ENCODE results near the gene CSMD2.
"Not testable (repeated sequence)": the region's sequence is repeated elsewhere in the genome, so short reads cannot be mapped to it uniquely, and the experiment has no call there.

DNA sequence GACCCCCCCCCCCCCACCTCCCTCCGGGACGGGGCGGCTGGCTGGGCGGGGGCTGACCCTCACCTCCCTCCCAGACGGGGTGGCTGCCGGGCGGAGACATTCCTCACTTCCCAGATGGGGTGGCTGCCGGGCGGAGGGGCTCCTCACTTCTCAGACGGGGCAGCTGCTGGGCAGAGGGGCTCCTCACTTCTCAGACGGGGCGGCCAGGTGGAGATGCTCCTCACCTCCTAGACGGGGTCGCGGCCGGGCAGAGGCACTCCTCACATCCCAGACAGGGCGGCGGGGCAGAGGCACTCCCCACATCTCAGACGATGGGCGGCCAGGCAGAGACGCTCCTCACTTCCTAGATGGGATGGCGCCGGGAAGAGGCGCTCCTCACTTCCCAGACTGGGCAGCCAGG lies 655.8 kb downstream of the CSMD2 start:
- TF ChIP-seq, protein P1, sequence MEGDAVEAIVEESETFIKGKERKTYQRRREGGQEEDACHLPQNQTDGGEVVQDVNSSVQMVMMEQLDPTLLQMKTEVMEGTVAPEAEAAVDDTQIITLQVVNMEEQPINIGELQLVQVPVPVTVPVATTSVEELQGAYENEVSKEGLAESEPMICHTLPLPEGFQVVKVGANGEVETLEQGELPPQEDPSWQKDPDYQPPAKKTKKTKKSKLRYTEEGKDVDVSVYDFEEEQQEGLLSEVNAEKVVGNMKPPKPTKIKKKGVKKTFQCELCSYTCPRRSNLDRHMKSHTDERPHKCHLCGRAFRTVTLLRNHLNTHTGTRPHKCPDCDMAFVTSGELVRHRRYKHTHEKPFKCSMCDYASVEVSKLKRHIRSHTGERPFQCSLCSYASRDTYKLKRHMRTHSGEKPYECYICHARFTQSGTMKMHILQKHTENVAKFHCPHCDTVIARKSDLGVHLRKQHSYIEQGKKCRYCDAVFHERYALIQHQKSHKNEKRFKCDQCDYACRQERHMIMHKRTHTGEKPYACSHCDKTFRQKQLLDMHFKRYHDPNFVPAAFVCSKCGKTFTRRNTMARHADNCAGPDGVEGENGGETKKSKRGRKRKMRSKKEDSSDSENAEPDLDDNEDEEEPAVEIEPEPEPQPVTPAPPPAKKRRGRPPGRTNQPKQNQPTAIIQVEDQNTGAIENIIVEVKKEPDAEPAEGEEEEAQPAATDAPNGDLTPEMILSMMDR (conservative IDR thresholded peaks at IDR 0.05 in 1 of 2, IDR thresholded peaks at IDR 0.05 in 1 of 2; ENCODE audit: low read depth in 1 of 2, low read length in 2 of 2): not testable (repeated sequence)
- TF ChIP-seq EZH2 (IDR thresholded peaks at IDR 0.05; ENCODE audit: low read length, missing control alignments): not testable (repeated sequence)
